ENCODE measurements around the gene STX1A.

- peak; percentile 77 for TF ChIP-seq POLR2A (IDR thresholded peaks at IDR 0.05; ENCODE audit: low read length)
- TF ChIP-seq CTCF (IDR thresholded peaks at IDR 0.05) = no peak
- no peak for TF ChIP-seq ZFP36 (IDR thresholded peaks at IDR 0.05; ENCODE audit: borderline replicate concordance, partially characterized antibody)
- TF ChIP-seq RAD21 (conservative IDR thresholded peaks at IDR 0.05 in 1 of 2, IDR thresholded peaks at IDR 0.05 in 1 of 2) = no peak; a peak in 1 of 5 replicates
- 0 out of 3 replicates have a peak, but pooled peaks have one; percentile 12 for TF ChIP-seq SMC3 (IDR thresholded peaks at IDR 0.05)
- TF ChIP-seq, protein P1, sequence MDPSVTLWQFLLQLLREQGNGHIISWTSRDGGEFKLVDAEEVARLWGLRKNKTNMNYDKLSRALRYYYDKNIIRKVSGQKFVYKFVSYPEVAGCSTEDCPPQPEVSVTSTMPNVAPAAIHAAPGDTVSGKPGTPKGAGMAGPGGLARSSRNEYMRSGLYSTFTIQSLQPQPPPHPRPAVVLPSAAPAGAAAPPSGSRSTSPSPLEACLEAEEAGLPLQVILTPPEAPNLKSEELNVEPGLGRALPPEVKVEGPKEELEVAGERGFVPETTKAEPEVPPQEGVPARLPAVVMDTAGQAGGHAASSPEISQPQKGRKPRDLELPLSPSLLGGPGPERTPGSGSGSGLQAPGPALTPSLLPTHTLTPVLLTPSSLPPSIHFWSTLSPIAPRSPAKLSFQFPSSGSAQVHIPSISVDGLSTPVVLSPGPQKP (IDR thresholded peaks at IDR 0.05; ENCODE audit: low read depth, low read length) = no peak
- no peak for TF ChIP-seq EP300 (IDR thresholded peaks at IDR 0.05)
- peak; percentile 26; the same call in 1 of the 2 replicates for TF ChIP-seq GATA3 (IDR thresholded peaks at IDR 0.05; ENCODE audit: borderline replicate concordance)
- TF ChIP-seq MYC (IDR thresholded peaks at IDR 0.05; ENCODE audit: borderline replicate concordance, low read length) = peak; percentile 81; the same call in 1 of the 2 replicates
- TF ChIP-seq FOSL2 (IDR thresholded peaks at IDR 0.05) = no peak
- peak; percentile 27; the same call in 1 of the 2 replicates for TF ChIP-seq FOSL2 (CRISPR knock-in tag; IDR thresholded peaks at IDR 0.05)
- TF ChIP-seq RFX5 (IDR thresholded peaks at IDR 0.05) = no peak
- no peak for TF ChIP-seq ZC3H11A (IDR thresholded peaks at IDR 0.05)
- no peak for TF ChIP-seq MAZ (IDR thresholded peaks at IDR 0.05; ENCODE audit: borderline replicate concordance, low read depth, low read length)
- no peak; the same call in 1 of the 2 replicates for TF ChIP-seq HDAC2 (IDR thresholded peaks at IDR 0.05)
Measured at GRCh38 chr7:73683056-73683787, 36.2 kb downstream of the STX1A start, which contains the start of the genes BUD23 and DNAJC30.

Data from A549 (cell line).